Natural killer cell (primary cell): ENCODE measurements around the gene CFAP43. TPM values are rescaled to one million over a fixed set of nuclear protein-coding genes. Genes with fewer than 3 reads are reported as not detected.

Source experiments
- ATAC-seq, 3 donors: fragments of 150-1000 bp in 2 of 3; fragments of 200-7000 bp in 1 of 3; cut with Tn5 transposase; 1 replicate in 1 of 3; 2 replicates in 2 of 3; pipeline ENCODE4 v1.10.0; 2021; ENCODE audit warnings: mild to moderate bottlenecking in 2 of 3, moderate library complexity in 2 of 3
- DNase-seq, 2 donors: peaks; one replicate each; pipeline versions ENCODE4 v3.0.0 to v3.0.0-alpha.2; 2013 to 2021; ENCODE audit warnings: mixed read lengths in 1 of 2
- H3K27ac ChIP-seq: one replicate; pipeline ENCODE4 v1.5.1; 2013; ENCODE audit warnings: mild to moderate bottlenecking, low read length
- H3K27me3 ChIP-seq: one replicate; pipeline ENCODE4 v1.6.1; 2013; ENCODE audit warnings: low read length; ENCODE audit not compliant: control insufficient read depth, insufficient read depth
- H3K36me3 ChIP-seq: one replicate; pipeline ENCODE4 v1.6.1; 2013; ENCODE audit warnings: low read length; ENCODE audit not compliant: control insufficient read depth, insufficient read depth
- H3K4me1 ChIP-seq: one replicate; pipeline ENCODE4 v1.6.1; 2013; ENCODE audit warnings: low read length; ENCODE audit not compliant: control insufficient read depth, insufficient read depth
- H3K4me3 ChIP-seq: one replicate; pipeline ENCODE4 v1.5.1; 2013; ENCODE audit warnings: low read length
- H3K9me3 ChIP-seq: one replicate; pipeline ENCODE4 v1.6.1; 2013; ENCODE audit warnings: low read length; ENCODE audit not compliant: control insufficient read depth, insufficient read depth
- H3K27ac Mint-ChIP-seq, 2 donors: one replicate each; pipeline ENCODE4 v1.8.0; 2022; ENCODE audit warnings: mild to moderate bottlenecking in 2 of 2, mixed read lengths in 2 of 2, moderate library complexity in 1 of 2
- H3K27me3 Mint-ChIP-seq, 2 donors: one replicate each; pipeline ENCODE4 v1.8.0; 2022; ENCODE audit warnings: low read depth in 2 of 2, mixed read lengths in 2 of 2
- H3K36me3 Mint-ChIP-seq: one replicate; pipeline ENCODE4 v1.8.0; 2022; ENCODE audit warnings: mixed read lengths
- H3K4me1 Mint-ChIP-seq, 2 donors: one replicate each; pipeline ENCODE4 v1.8.0; 2022; ENCODE audit warnings: mixed read lengths in 2 of 2
- H3K4me3 Mint-ChIP-seq: one replicate; pipeline ENCODE4 v1.8.0; 2022; ENCODE audit warnings: mild to moderate bottlenecking, moderate library complexity, mixed read lengths
- H3K9me3 Mint-ChIP-seq, 2 donors: one replicate each; pipeline ENCODE4 v1.8.0; 2022; ENCODE audit warnings: mixed read lengths in 2 of 2
- CTCF ChIP-seq: fragments of 200-600 bp; IDR thresholded peaks from one replicate; pipeline ENCODE4 v1.8.0; 2022; ENCODE audit warnings: antibody characterized with exemption
- WGBS: methylation state at CpG from one replicate; pipeline ENCODE4 v1.1.7; 2013; ENCODE audit warnings: missing lambda C conversion rate; ENCODE audit not compliant: insufficient coverage; 5-methylcytosine and 5-hydroxymethylcytosine counted together
- intact Hi-C: fragments of 100-400 bp; cut with micrococcal nuclease; formaldehyde crosslinking; loops from one replicate; pipeline ENCODE4 v1.14.2; 2022
- total RNA-seq, 4 donors: library from RNA; stranded (reverse); fragments of 120-200 nt in 1 of 4; gene quantifications; one replicate each; pipeline versions ENCODE4 v1.2.3 to v1.2.4, GENCODE V29; 2013 to 2022

The CFAP43 gene
- total RNA-seq, 3 donors from 2014 or later (not counting 1 experiment from before 2014, with no cell fraction given), result 0.16 TPM; not detected in 2

DNA sequence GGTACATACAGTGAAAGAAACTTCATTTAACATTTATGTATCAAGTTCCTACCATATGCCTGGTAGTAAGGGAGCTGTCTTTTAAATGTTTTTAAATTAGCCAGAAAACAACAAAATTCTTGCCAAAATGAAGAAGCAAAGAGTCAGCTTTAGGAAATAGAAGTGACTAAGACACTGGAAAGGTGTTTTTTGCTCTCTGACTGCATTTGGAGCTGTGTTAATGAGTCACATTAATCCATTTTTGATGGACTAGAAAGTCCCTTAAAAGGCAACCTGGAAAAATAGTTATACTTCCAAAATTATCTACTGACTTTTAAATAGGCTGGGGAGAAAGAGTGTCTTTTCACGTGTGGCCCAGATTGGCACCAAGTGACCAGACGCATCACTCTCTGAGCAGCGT, 142.5 kb downstream of the CFAP43 start:
- H3K36me3 Mint-ChIP-seq, result no peaks in the 10 kb centered on the region
- H3K9me3 Mint-ChIP-seq, result no peaks in the 10 kb centered on the region
- no peak for TF ChIP-seq CTCF
- H3K36me3 ChIP-seq, result no peaks in the 10 kb centered on the region
- peaks cover 0 to 8% of the 10 kb centered on the region in 2 donors for H3K27me3 Mint-ChIP-seq
- no peak overlapping the region for H3K4me3 Mint-ChIP-seq
- no peaks in the 10 kb centered on the region for H3K4me1 Mint-ChIP-seq
- intact Hi-C loops, result no loop called here
- no peaks in the 10 kb centered on the region for H3K27me3 ChIP-seq
- no peak overlapping the region for H3K27ac Mint-ChIP-seq
- no peaks in the 10 kb centered on the region for H3K4me1 ChIP-seq
- H3K4me3 ChIP-seq, result no peak overlapping the region
- no peak overlapping the region for H3K27ac ChIP-seq
- no peak for DNase-seq
- no peak for ATAC-seq
- WGBS, result 91% methylated on average over 3 of the region's 3 CpGs
- H3K9me3 ChIP-seq, result no peaks in the 10 kb centered on the region

- no peaks in the 10 kb centered on the region for H3K9me3 Mint-ChIP-seq
- H3K36me3 Mint-ChIP-seq, result no peaks in the 10 kb centered on the region
- intact Hi-C loops, result no loop called here
- no peak for ATAC-seq
- no peak overlapping the region for H3K27ac Mint-ChIP-seq
- Histone ChIP-seq H3K27me3 (no peaks in the 10 kb centered on the region), H3K36me3 (no peaks in the 10 kb centered on the region), H3K27ac (no peak overlapping the region), H3K4me1 (no peaks in the 10 kb centered on the region), H3K9me3 (no peaks in the 10 kb centered on the region), H3K4me3 (no peak overlapping the region)
- no peak for DNase-seq
- WGBS, result 91% methylated on average over 4 of the region's 5 CpGs
- H3K27me3 Mint-ChIP-seq, result peaks cover 0 to 10% of the 10 kb centered on the region in 2 donors
- no peak for TF ChIP-seq CTCF
- no peak overlapping the region for H3K4me3 Mint-ChIP-seq
- no peaks in the 10 kb centered on the region for H3K4me1 Mint-ChIP-seq
Measured at GRCh38 chr10:104088239-104088638, 143.9 kb downstream of the CFAP43 start.

- Histone ChIP-seq H3K4me3 (no peak within 1 kb of the TSS), H3K27ac (no peak within 1 kb of the TSS), H3K27me3 (no peaks in the 10 kb centered on the region), H3K9me3 (no peaks in the 10 kb centered on the region), H3K36me3 (no peaks in the 10 kb centered on the region), H3K4me1 (no peaks in the 10 kb centered on the region)
- H3K27ac Mint-ChIP-seq, result no peak within 1 kb of the TSS
- peaks cover 0 to 7% of the 10 kb centered on the region in 2 donors for H3K27me3 Mint-ChIP-seq
- WGBS, result 78% methylated on average over 2 of the region's 3 CpGs
- H3K4me1 Mint-ChIP-seq, result no peaks in the 10 kb centered on the region
- no peak within 1 kb of the TSS for H3K4me3 Mint-ChIP-seq
- intact Hi-C loops, result no loop called here
- TF ChIP-seq CTCF, result no peak
- no peaks in the 10 kb centered on the region for H3K36me3 Mint-ChIP-seq
- ATAC-seq (no peak), DNase-seq (no peak)
- no peaks in the 10 kb centered on the region for H3K9me3 Mint-ChIP-seq
Measured at GRCh38 chr10:104085801-104086400, 146.3 kb downstream of the CFAP43 start, which contains the start of gene COL17A1. Gene COL17A1, minus strand, starts transcription at chr10:104085880. Its CDS starts 5,207 bp downstream, at chr10:104080673.
